GM12891 (cell line): ENCODE results near the gene KCNC4.

Experiments used
- DNase-seq: peaks from one replicate; pipeline ENCODE4 v3.0.0; 2011; ENCODE audit warnings: low spot score; ENCODE audit not compliant: insufficient read length
- FAIRE-seq: peaks from 2 replicates; lab custom pipeline; 2011; peaks lifted over from hg19 to GRCh38; lab: Jason Lieb, UNC
- PAX5 ChIP-seq: IDR thresholded peaks from 2 replicates; pipeline ENCODE4 v1.6.1; 2011; ENCODE audit warnings: low read length, moderate library complexity, mild to moderate bottlenecking; ENCODE audit not compliant: insufficient read depth, severe bottlenecking
- POLR2A ChIP-seq: IDR thresholded peaks from 2 replicates; pipeline ENCODE4 v1.6.1; 2011; ENCODE audit warnings: low read depth, low read length, control low read depth
- POLR2AphosphoS5 ChIP-seq: IDR thresholded peaks from 2 replicates; pipeline ENCODE4 v1.6.1; 2011; ENCODE audit warnings: low read depth, low read length, control low read depth
- POU2F2 ChIP-seq: IDR thresholded peaks from 2 replicates; pipeline ENCODE4 v1.6.1; 2011; ENCODE audit warnings: low read depth, mild to moderate bottlenecking, control low read depth, low read length, moderate library complexity
- SPI1 ChIP-seq: IDR thresholded peaks from 2 replicates; pipeline ENCODE4 v1.6.1; 2011; ENCODE audit warnings: low read depth, low read length, control low read depth
- TAF1 ChIP-seq: IDR thresholded peaks from 2 replicates; pipeline ENCODE4 v1.6.1; 2011; ENCODE audit warnings: low read depth, low read length, control low read depth

KCNC4 gene

GRCh38 chr1:110216844-110217444, 6.8 kb downstream of the KCNC4 start:
- no peak for DNase-seq
- no peak for TF ChIP-seq TAF1
- TF ChIP-seq POLR2A: no peak
- TF ChIP-seq SPI1: no peak
- TF ChIP-seq POLR2AphosphoS5: no peak
- TF ChIP-seq POU2F2: no peak
- FAIRE-seq: no peak

- DNase-seq: no peak
- no peak for FAIRE-seq
- no peak for TF ChIP-seq POLR2A
- no peak for TF ChIP-seq POU2F2
- no peak for TF ChIP-seq PAX5
- no peak for TF ChIP-seq POLR2AphosphoS5
Observed at GRCh38 chr1:110218137-110218536, 8.0 kb downstream of the KCNC4 start.

GRCh38 chr1:110218739-110219138, 8.6 kb downstream of the KCNC4 start:
- TF ChIP-seq TAF1 (no peak), POLR2A (no peak), SPI1 (no peak), POU2F2 (no peak), PAX5 (no peak), POLR2AphosphoS5 (no peak)
- FAIRE-seq (no peak), DNase-seq (no peak)

- TF ChIP-seq POLR2A: no peak
- TF ChIP-seq TAF1: no peak
- TF ChIP-seq PAX5: no peak
- no peak for TF ChIP-seq POU2F2
- TF ChIP-seq POLR2AphosphoS5: no peak
- no peak for TF ChIP-seq SPI1
- no peak for FAIRE-seq
- no peak for DNase-seq
Observed at GRCh38 chr1:110220324-110220723, 10.2 kb downstream of the KCNC4 start.

GRCh38 chr1:110221119-110221518, 11.0 kb downstream of the KCNC4 start:
- TF ChIP-seq TAF1 (no peak), POU2F2 (no peak), SPI1 (no peak), POLR2AphosphoS5 (no peak), POLR2A (no peak), PAX5 (no peak)
- DNase-seq (no peak), FAIRE-seq (no peak)

- no peak for FAIRE-seq
- DNase-seq: no peak
- TF ChIP-seq TAF1 (no peak), PAX5 (no peak), SPI1 (no peak), POLR2A (no peak), POU2F2 (no peak), POLR2AphosphoS5 (no peak)
Observed at GRCh38 chr1:110223127-110223526, 13.0 kb downstream of the KCNC4 start.

GRCh38 chr1:110223581-110223980, 13.5 kb downstream of the KCNC4 start:
- no peak for TF ChIP-seq POLR2A
- no peak for TF ChIP-seq TAF1
- no peak for FAIRE-seq
- no peak for DNase-seq

GRCh38 chr1:110224240-110224995, 14.3 kb downstream of the KCNC4 start:
- no peak for DNase-seq
- TF ChIP-seq POU2F2 (no peak), SPI1 (no peak), TAF1 (no peak), POLR2AphosphoS5 (no peak), POLR2A (no peak), PAX5 (no peak)
- FAIRE-seq: no peak

GRCh38 chr1:110225212-110225611, 15.1 kb downstream of the KCNC4 start:
- no peak for FAIRE-seq
- no peak for DNase-seq
- TF ChIP-seq PAX5 (no peak), TAF1 (no peak), SPI1 (no peak), POU2F2 (no peak), POLR2A (no peak), POLR2AphosphoS5 (no peak)

- TF ChIP-seq SPI1 (no peak), PAX5 (no peak), POU2F2 (no peak), POLR2AphosphoS5 (no peak), TAF1 (no peak), POLR2A (no peak)
- FAIRE-seq: no peak
- DNase-seq: no peak
Observed at GRCh38 chr1:110225756-110226404, 15.8 kb downstream of the KCNC4 start.

GRCh38 chr1:110227774-110228173, 17.7 kb downstream of the KCNC4 start:
- FAIRE-seq: no peak
- no peak for DNase-seq
- no peak for TF ChIP-seq POU2F2
- no peak for TF ChIP-seq PAX5
- TF ChIP-seq SPI1: no peak
